Coronary artery (tissue), 2 donors: ENCODE measurements around the gene SLC27A4.
A peak's percentile ranks its signal among the peaks of the same experiment; 100 is the strongest.

Experiments
- DNase-seq: peaks from one replicate; pipeline ENCODE4 v3.0.0-alpha.2; 2017; ENCODE audit warnings: low spot score
- H3K27ac ChIP-seq, 2 donors: fragments of 200-600 bp; sonication (generic); one replicate each; pipeline ENCODE4 v1.5.1; 2016 to 2019
- H3K4me3 ChIP-seq: fragments of 200-600 bp; sonication (generic); 2 replicates; pipeline ENCODE4 v1.5.1; 2016; ENCODE audit warnings: mild to moderate bottlenecking, moderate library complexity
- TF ChIP-seq, protein P1 (sequence below): fragments of 200-600 bp; sonication (generic); IDR thresholded peaks from one replicate; pipeline ENCODE4 v1.5.1; 2019; ENCODE audit warnings: antibody characterized with exemption

The SLC27A4 gene

DNA sequence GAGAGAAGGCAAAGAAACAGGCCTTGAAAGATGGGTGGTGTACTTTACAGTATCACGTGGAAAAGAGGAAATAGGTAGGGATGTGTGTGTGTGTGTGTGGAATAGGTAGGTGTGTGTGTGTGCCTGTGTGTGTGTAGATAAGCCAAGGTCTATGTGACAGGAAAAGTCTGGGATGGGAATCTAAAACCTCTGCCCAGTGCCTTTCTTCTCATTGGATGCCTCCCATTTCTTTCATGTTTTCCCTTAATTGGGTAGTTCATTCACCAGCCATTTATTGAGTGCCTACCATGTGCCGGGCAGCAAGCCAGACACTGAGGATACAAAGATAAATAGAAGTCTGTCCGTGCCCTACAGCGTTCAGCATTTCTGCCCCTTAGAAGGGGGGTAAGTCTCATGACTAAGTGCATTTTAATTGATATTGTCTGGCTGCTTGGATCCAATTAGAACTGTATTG, 31.9 kb downstream of the SLC27A4 start:
- peak overlapping the region; percentile 26 to 72 for H3K27ac ChIP-seq
- TF ChIP-seq, protein P1, sequence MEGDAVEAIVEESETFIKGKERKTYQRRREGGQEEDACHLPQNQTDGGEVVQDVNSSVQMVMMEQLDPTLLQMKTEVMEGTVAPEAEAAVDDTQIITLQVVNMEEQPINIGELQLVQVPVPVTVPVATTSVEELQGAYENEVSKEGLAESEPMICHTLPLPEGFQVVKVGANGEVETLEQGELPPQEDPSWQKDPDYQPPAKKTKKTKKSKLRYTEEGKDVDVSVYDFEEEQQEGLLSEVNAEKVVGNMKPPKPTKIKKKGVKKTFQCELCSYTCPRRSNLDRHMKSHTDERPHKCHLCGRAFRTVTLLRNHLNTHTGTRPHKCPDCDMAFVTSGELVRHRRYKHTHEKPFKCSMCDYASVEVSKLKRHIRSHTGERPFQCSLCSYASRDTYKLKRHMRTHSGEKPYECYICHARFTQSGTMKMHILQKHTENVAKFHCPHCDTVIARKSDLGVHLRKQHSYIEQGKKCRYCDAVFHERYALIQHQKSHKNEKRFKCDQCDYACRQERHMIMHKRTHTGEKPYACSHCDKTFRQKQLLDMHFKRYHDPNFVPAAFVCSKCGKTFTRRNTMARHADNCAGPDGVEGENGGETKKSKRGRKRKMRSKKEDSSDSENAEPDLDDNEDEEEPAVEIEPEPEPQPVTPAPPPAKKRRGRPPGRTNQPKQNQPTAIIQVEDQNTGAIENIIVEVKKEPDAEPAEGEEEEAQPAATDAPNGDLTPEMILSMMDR = no peak
- no peak for DNase-seq
- peak overlapping the region; percentile 85 for H3K4me3 ChIP-seq

DNA sequence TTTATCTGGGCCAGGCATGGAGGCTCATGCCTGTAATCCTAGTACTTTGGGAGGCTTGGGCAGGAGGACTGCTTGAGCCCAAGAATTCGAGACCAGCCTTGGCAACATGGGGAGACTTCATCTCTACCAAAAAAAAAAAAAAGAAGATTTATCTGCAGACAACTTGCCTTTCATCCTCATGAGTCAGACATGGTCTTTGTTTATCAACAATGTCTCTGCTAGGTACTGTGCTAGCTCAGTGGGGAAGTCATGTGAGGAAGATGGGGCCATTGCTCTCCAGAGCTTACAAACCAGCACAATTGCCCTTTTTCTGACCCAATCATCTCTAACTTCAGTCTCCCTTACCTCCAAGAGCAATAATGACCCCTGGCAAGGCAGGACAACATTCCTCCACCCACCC, 32.5 kb downstream of the SLC27A4 start:
- H3K27ac ChIP-seq = no peak overlapping the region
- TF ChIP-seq, protein P1 = no peak
- H3K4me3 ChIP-seq = no peak overlapping the region
- no peak for DNase-seq

DNA sequence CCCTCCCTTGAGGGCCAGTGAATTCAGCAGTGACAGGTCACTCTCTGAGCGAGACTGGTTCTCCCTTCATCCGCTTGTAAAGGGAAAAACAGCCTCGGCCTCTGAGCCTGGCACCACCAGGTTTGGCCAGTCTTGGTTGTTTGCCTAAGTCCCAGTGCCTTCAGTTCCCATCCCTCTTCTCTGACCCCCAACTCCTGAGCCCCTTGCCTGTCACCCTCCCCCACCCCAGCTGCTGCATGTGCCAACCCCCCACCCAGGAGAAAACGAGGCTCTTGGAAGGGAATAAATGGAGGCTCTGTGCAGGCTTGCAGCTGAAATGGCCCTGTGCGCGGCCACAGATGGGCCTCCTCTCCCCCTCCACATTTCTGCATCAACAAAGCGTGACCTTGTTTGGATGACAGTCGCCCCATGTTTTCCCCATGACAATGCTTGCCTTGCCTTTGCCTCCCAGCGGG, 33.9 kb downstream of the SLC27A4 start:
- Histone ChIP-seq H3K4me3 (no peak overlapping the region), H3K27ac (no peak overlapping the region)
- TF ChIP-seq, protein P1 = no peak
- DNase-seq = no peak

DNA sequence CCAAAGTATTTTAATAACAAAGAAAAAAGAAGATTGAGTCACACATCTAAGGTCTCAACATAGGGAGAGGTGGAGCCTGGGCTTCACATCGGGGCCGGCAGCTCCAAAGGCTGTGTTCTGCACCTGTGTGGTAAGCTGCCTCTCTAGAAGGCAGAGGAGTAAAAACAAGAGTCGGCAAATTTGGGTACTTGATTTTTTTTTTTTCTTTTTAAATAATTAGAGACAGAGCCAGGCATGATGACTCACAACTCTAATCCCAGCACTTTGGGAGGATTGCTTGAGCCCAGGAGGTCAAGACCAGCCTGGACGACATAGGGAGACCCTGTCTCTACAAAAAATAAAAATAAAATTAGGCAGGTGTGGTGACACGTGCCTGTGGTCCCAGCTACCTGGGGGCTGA, 35.5 kb downstream of the SLC27A4 start:
- TF ChIP-seq, protein P1 = no peak
- H3K4me3 ChIP-seq = no peak overlapping the region
- DNase-seq = no peak
- no peak overlapping the region for H3K27ac ChIP-seq

DNA sequence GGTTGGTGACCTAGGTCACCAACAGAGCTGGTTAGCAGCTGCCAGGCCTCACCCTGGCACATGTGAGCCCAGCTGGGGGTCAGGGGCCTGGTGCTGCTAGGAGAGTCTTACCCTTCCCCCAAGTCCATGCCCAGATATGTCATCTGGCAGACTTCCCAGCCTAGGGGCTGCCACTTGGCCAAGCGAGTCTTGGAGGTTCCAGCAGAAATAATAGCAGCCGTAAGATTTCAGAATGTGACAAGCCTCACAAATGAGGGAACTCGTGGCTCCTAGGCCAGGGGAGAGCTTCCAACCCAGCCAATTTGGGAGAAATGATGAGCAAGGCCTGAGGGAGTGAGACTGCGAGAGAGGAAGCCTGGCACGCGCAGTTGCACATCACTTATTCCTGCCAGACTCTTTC, 41.9 kb downstream of the SLC27A4 start:
- DNase-seq = no peak
- no peak overlapping the region for H3K4me3 ChIP-seq
- no peak overlapping the region for H3K27ac ChIP-seq
- TF ChIP-seq, protein P1 = no peak

DNA sequence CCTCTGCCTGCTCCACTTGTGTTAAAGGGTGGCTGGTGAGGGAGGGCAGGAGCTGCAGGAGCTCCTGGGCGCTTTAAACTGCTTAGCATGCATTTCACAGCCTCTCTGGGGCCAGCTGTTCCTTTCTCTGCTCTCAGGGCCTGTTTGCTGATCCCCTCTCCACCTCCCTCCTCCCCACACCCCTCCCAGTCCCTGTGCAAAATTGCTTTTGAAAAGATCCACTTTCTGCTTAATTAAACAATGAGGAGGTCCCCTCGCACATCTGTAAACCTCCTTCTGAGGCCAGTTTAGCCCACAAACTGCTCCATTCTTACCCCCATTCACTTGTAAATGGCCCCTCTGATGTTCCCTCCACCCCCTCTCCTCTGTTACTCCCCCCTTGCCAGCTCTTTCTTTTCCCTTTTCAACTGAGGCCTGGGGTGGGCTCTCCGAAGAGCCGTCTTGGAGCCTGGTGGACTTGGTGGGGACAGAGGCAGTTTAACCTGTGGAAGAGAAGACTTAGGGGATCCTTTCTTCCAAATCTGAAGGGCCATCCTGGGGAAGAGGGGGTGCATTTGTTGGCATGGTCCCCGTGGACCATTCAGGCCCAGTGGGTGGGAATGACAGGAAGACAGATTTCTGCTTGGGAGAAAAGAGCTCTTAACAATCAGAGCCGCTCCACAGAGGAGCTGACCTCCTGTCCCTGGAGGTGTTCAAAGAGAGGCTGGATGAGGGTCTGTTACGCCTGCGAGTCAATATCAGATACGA, 42.9 kb downstream of the SLC27A4 start:
- TF ChIP-seq, protein P1 = no peak
- Histone ChIP-seq H3K27ac (no peak overlapping the region), H3K4me3 (no peak overlapping the region)
- DNase-seq = no peak

DNA sequence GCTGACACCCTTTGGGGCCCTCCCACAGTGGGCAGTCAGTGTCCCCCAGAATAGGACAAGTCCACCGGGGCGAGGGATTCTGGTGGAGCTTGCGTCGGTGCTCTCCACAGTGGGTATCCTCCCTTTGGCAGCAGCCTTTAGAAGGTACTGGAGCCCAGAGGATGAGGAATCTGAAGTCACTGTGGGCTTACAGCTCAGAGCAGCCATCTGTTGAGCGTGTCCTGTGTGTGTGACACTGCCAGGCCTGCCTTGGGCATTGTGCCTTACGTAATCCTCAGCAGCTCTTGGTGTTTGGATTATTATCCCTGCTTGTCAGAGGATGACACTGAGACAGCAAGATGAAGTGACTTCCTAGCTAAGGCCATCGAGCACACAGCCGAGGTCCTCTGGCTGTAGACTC, 43.5 kb downstream of the SLC27A4 start:
- Histone ChIP-seq H3K27ac (no peak overlapping the region), H3K4me3 (no peak overlapping the region)
- DNase-seq = no peak
- TF ChIP-seq, protein P1 = no peak
